Epithelial cell of esophagus (primary cell): ENCODE data around the gene SNRPD2.

Experiments used
- DNase-seq: peaks from one replicate; pipeline ENCODE4 v3.0.0; 2010; ENCODE audit warnings: low read depth
- H3K4me3 ChIP-seq: 2 replicates; pipeline ENCODE4 v1.5.1; 2011; ENCODE audit warnings: mild to moderate bottlenecking, low read length, control low read depth
- CTCF ChIP-seq: IDR thresholded peaks from 2 replicates; pipeline ENCODE4 v1.5.1; 2011; ENCODE audit warnings: low read depth, mild to moderate bottlenecking, low read length, control low read depth, inconsistent platforms; ENCODE audit not compliant: insufficient read depth; ENCODE audit errors: missing control alignments

The SNRPD2 gene

GRCh38 chr19:45711851-45712698, 20.3 kb upstream of the SNRPD2 start:
- DNase-seq = no peak
- TF ChIP-seq CTCF = no peak
- H3K4me3 ChIP-seq = no peak overlapping the region

- H3K4me3 ChIP-seq = no peak overlapping the region
- TF ChIP-seq CTCF = no peak
- DNase-seq = no peak
Measured at GRCh38 chr19:45710356-45711130, 18.8 kb upstream of the SNRPD2 start.

DNA sequence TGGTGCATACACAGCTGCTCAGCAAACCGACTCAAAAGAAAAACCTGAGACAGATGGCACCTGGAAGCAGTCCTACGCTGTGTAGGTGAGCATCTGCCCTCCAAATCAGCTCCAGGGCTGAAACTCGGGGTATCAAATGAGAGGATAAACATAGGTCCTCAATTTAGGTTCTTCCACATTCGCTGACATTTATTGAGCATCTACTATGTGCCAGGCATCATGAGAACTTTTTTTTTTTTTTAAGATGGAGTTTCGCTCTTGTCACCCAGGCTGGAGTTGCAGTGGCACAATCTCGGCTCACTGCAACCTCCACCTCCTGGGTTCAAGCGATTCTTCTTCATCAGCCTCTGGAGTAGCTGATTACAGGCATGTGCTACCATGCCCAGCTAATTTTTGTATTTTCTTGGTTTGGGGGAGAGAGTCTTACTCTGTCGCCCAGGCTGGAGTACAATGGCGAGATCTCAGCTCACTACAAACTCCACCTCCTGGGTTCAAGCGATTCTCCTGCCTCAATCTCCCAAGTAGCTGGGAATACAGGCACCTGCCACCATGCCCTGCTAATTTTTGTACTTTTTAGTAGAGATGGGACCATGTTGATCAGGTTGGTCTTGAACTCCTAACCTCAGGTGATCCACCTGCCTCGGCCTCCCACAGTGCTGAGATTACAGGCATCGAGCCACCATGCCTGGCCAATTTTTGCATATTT, 14.1 kb upstream of the SNRPD2 start:
- no peak for TF ChIP-seq CTCF
- DNase-seq = no peak

GRCh38 chr19:45705115-45705514, 13.4 kb upstream of the SNRPD2 start:
- no peak for DNase-seq
- H3K4me3 ChIP-seq = no peak overlapping the region
- no peak for TF ChIP-seq CTCF

More for the DNA sequence above, 14.1 kb upstream of the SNRPD2 start:
- H3K4me3 ChIP-seq = no peak overlapping the region

- TF ChIP-seq CTCF = no peak
- no peak overlapping the region for H3K4me3 ChIP-seq
- DNase-seq = no peak
Measured at GRCh38 chr19:45701676-45702075, 9.9 kb upstream of the SNRPD2 start.

DNA sequence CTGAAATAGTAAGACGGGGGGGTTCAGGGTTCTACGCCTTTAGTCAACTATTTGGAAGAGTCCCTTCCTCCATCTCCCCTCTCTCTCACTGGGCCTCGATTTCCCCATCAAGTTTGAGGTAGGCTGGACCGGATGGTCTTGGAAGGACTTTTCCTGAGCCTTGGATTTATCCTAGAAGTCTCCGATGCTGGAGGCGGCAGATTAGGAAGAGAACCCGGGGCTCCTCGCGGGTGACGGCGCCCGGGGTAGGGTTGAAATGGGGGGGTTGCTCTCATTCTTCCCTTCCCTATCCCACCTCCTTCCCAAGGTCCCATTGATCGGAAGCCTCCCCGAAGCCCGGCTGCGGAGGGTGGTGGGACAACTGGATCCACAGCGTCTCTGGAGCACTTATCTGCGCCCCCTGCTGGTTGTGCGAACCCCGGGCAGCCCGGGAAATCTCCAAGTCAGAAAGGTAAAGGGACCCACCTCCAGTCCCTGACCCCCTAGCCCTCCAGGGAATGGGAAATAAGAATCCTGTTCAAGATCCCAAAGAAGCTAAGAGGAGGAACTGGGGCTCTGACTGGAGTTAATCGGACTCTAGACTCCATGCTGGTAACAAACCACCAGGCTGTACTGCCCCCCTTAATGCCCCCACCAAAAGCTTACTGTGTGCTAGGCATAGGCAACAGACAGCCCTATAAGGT, 1.5 kb upstream of the SNRPD2 start:
- peak; percentile 88 for TF ChIP-seq CTCF
- peak; percentile 73 for DNase-seq
- H3K4me3 ChIP-seq = peak overlapping the region; percentile 84
